Measurements from ENCODE around the gene OR8G1. TPM values are rescaled to one million over a fixed set of nuclear protein-coding genes. Genes with fewer than 3 reads are reported as not detected.

The OR8G1 gene
- total and polyA plus RNA-seq, 2 donors (not counting 1 experiment from before 2014, with no cell fraction given) = not detected

GRCh38 chr11:124214027-124214426, 26.9 kb upstream of the OR8G1 start:
- ChIA-PET POLR2A (no interaction called here), CTCF (interaction anchor here (0.6 kb wide), 1 partner anchor 12 kb away, joined by 4 read pairs; no protein-coding TSS in a partner anchor)
- H3K4me1 Mint-ChIP-seq = no peaks in the 10 kb centered on the region
- H3K4me3 Mint-ChIP-seq = no peak overlapping the region
- Histone ChIP-seq H3K4me3 (ENCODE audit: control extremely low read depth in 1 of 5, extremely low read depth in 1 of 5, insufficient read depth in 1 of 5, low read depth in 2 of 5, low read length in 4 of 5) (no peak overlapping the region), H3K79me2 (ENCODE audit: control insufficient read depth, insufficient read depth, low read length) (no peaks in the 10 kb centered on the region), H3K36me3 (replicated peaks in 1 of 2; ENCODE audit: control extremely low read depth in 1 of 2, control insufficient read depth in 1 of 2, extremely low read depth in 1 of 2, insufficient read depth in 2 of 2, low read length in 1 of 2) (no peaks in the 10 kb centered on the region), H3K27me3 (replicated peaks in 1 of 4; ENCODE audit: control extremely low read depth in 1 of 4, control insufficient read depth in 3 of 4, insufficient read depth in 4 of 4, low read length in 3 of 4) (no peaks in the 10 kb centered on the region), H2AFZ (ENCODE audit: insufficient read depth, low read depth, low read length, poor library complexity, severe bottlenecking) (no peak overlapping the region), H3K4me2 (replicated peaks; ENCODE audit: low read depth, low read length, poor library complexity, severe bottlenecking) (no peak overlapping the region), H3K9me3 (ENCODE audit: control extremely low read depth in 1 of 3, control insufficient read depth in 2 of 3, insufficient read depth in 1 of 3, low read length in 2 of 3) (no peaks in the 10 kb centered on the region), H3K27ac (ENCODE audit: low read length in 2 of 2) (no peak overlapping the region), H3K9ac (ENCODE audit: low read length) (no peak overlapping the region), H3K4me1 (ENCODE audit: control insufficient read depth in 2 of 2, insufficient read depth in 2 of 2, low read length in 2 of 2) (no peaks in the 10 kb centered on the region), H4K20me1 (ENCODE audit: control insufficient read depth, insufficient read depth, low read length, poor library complexity, severe bottlenecking) (no peaks in the 10 kb centered on the region)
- TF ChIP-seq EZH2 (IDR thresholded peaks at IDR 0.05; ENCODE audit: borderline replicate concordance, insufficient read depth, low read depth, low read length, poor library complexity, severe bottlenecking) = no peak
- TF ChIP-seq CTCF (IDR thresholded peaks at IDR 0.05) = no peak
- no peak overlapping the region for H3K27ac Mint-ChIP-seq
- DNase-seq = no peak
- H3K27me3 Mint-ChIP-seq = no peaks in the 10 kb centered on the region
- no CpG with 5 or more reads among the region's 3 CpGs for WGBS (ENCODE audit: insufficient coverage)
- H3K9me3 Mint-ChIP-seq (ENCODE audit: insufficient read depth) = no peaks in the 10 kb centered on the region
- no peak for ATAC-seq (ENCODE audit: low read depth)
- intact Hi-C loops (cut with micrococcal nuclease) = no loop called here

GRCh38 chr11:124219126-124219525, 21.8 kb upstream of the OR8G1 start:
- no peaks in the 10 kb centered on the region for H3K4me1 ChIP-seq (ENCODE audit: control insufficient read depth in 2 of 2, insufficient read depth in 2 of 2, low read length in 2 of 2)
- H2AFZ ChIP-seq (ENCODE audit: insufficient read depth, low read depth, low read length, poor library complexity, severe bottlenecking) = no peak overlapping the region
- no peaks in the 10 kb centered on the region for H3K9me3 Mint-ChIP-seq (ENCODE audit: insufficient read depth)
- no peak overlapping the region for H3K4me3 ChIP-seq (ENCODE audit: control extremely low read depth in 1 of 5, extremely low read depth in 1 of 5, insufficient read depth in 1 of 5, low read depth in 2 of 5, low read length in 4 of 5)
- H3K27me3 ChIP-seq (replicated peaks in 1 of 4; ENCODE audit: control extremely low read depth in 1 of 4, control insufficient read depth in 3 of 4, insufficient read depth in 4 of 4, low read length in 3 of 4) = no peaks in the 10 kb centered on the region
- H3K27ac Mint-ChIP-seq = no peak overlapping the region
- ATAC-seq (ENCODE audit: low read depth) (no peak), DNase-seq (no peak)
- H4K20me1 ChIP-seq (ENCODE audit: control insufficient read depth, insufficient read depth, low read length, poor library complexity, severe bottlenecking) = no peaks in the 10 kb centered on the region
- no peak overlapping the region for H3K9ac ChIP-seq (ENCODE audit: low read length)
- no peaks in the 10 kb centered on the region for H3K9me3 ChIP-seq (ENCODE audit: control extremely low read depth in 1 of 3, control insufficient read depth in 2 of 3, insufficient read depth in 1 of 3, low read length in 2 of 3)
- CTCF ChIA-PET = no interaction called here
- TF ChIP-seq CTCF (IDR thresholded peaks at IDR 0.05) (no peak), EZH2 (IDR thresholded peaks at IDR 0.05; ENCODE audit: borderline replicate concordance, insufficient read depth, low read depth, low read length, poor library complexity, severe bottlenecking) (no peak)
- no peak overlapping the region for H3K4me3 Mint-ChIP-seq
- H3K36me3 ChIP-seq (replicated peaks in 1 of 2; ENCODE audit: control extremely low read depth in 1 of 2, control insufficient read depth in 1 of 2, extremely low read depth in 1 of 2, insufficient read depth in 2 of 2, low read length in 1 of 2) = no peaks in the 10 kb centered on the region
- no peaks in the 10 kb centered on the region for H3K4me1 Mint-ChIP-seq
- H3K4me2 ChIP-seq (replicated peaks; ENCODE audit: low read depth, low read length, poor library complexity, severe bottlenecking) = no peak overlapping the region
- intact Hi-C loops (cut with micrococcal nuclease) = no loop called here
- POLR2A ChIA-PET = no interaction called here
- no peaks in the 10 kb centered on the region for H3K27me3 Mint-ChIP-seq
- no peaks in the 10 kb centered on the region for H3K79me2 ChIP-seq (ENCODE audit: control insufficient read depth, insufficient read depth, low read length)
- H3K27ac ChIP-seq (ENCODE audit: low read length in 2 of 2) = no peak overlapping the region
